Measurements from ENCODE around the gene PTGDR2.

The PTGDR2 gene

DNA sequence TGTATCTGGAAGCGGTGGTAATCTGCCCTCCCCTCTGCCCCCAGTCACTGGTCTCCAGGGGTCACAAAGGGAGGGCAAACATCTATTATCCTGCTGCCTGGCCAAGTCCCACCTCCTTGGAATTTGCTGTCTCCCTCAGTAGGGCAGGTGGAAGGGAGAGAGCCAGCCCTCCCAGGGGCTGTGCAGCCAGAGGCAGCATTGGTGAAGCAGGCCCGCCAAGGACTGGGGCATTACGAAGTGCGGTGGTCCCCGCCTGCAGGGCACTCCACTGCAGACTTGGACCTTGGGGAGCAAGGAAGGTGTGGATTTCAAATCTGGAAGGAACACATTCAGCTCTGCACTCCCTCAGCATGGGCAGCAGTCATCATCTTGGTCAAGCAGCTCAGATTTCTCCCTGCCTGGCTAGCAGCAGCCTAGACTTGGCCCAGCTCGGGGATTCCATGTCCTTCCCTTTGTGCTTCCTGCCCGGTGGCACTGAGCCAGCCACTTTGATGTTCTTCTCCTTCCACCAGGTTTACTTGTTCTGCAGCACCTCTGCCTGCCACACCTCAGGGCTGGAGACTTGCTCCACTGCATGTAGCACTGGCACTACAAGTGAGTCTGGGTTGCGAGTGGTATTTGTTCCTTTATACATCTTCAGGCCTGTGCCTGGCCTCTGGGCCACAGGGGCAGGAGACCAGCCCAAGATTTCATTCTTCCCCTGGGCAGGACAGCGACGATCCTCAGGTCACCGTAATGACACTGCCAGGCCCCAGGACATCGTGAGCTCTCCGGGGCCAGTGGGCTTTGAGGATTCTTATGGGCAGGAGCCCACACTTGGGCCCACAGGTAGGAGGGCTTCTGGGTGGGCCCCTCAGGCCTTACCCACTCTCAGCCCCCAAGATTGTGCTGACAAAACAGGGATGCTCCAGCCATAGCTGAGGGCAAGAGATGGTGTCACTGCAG is 18.9 kb upstream of the PTGDR2 start:
- DNase-seq, result no peak

DNA sequence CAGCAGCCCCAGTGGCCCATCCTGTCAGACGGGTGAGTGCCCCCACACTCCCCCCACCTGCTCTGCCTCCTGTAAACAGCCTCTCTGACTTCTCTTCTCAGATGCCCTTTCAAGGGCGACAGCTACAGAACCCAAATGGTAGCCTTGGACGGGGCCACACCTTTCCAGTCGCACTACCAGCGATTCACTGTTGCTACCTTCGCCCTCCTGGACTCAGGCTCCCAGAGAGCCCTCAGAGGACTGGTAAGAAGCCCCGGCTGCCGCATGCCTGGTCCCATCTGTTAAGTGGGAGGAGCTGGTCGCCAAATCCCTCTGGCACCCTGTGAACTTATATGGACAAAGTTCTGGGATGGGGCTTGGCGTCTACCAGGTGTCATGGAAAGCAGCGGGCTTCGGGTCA is 17.8 kb upstream of the PTGDR2 start:
- DNase-seq, result no peak

- DNase-seq, result no peak
Measured at GRCh38 chr11:60872961-60873524, 17.3 kb upstream of the PTGDR2 start.

GRCh38 chr11:60872124-60872960 is 16.6 kb upstream of the PTGDR2 start:
- no peak for DNase-seq

DNA sequence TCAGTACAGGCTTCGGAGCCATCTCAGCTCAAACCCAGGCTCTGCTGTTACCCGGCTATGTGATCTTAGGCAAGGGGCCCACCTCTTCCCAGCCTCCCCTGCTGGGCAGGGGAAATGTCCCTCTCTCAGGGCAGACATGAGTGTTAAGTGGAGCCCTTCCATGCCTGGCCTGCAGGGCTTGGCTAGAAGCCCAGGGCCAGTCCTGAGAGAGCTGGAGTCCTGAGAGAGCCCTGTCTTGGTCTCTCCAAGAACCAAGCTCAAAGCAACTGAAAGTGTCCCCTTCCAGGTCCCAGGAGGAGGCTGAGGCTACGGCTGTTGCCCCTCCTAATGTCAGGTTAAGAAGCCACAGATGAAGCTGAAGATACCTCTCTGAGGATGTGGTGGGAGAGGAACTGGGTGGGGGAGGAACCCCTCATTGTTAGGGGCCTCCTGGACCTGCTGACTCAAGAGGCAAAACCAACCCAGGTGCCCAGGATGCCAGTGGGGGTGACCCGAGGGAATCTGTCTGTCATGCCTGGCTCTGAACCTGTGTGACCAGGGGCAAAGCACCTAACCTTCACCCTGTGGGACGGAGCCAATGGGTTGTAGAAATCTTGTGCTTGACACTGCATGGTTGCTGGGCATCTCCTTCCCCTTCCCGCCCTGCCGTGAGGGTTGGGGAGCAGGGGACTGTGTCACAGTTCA is 15.8 kb upstream of the PTGDR2 start:
- DNase-seq, result no peak

DNA sequence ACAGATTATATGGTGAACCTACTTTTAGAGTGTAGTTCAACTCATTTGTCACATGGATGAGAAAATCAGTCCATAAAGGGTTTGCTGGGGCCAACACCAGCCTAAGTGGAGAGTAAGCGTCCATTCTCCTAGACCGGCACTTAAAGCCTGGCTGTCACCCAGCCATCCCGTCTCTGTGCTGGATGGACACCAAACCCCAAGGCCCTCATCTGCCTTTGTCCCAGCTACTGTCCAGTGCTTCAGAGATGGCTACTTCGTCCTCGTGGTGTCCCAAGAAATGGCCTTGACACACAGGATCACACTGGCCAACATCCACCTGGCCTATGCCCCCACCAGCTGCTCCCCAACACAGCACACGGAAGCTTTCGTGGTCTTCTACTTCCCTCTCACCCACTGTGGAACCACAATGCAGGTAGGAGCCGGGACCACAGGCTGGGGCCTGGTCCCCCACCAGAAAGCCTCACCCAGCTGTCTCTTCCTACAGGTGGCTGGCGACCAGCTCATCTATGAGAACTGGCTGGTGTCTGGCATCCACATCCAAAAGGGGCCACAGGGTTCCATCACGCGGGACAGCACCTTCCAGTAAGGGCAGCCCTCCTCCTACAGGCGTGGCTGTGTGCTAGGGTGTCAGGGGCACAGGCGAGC is 15.1 kb upstream of the PTGDR2 start:
- no peak for DNase-seq

DNA sequence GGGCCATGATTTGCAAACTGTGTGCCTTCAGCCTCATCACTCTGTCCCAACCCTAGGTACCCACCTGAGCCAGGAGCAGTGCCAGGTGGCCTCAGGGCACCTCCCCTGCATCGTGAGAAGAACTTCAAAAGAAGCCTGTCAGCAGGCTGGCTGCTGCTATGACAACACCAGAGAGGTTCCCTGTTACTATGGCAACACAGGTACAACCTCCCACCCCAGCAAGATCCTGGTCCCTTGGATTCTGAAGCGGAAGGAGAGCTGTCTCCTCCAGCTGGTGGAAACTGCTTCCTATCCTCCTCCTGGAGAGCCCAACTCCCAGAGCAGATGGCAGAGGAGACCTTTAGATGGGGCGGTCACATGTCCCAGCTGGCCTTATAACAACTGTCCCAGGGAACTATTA is 14.5 kb upstream of the PTGDR2 start:
- no peak for DNase-seq

GRCh38 chr11:60869451-60869825 is 13.7 kb upstream of the PTGDR2 start:
- no peak for DNase-seq

GRCh38 chr11:60868682-60869450 is 13.1 kb upstream of the PTGDR2 start:
- no peak for DNase-seq

GRCh38 chr11:60867871-60868681 is 12.3 kb upstream of the PTGDR2 start:
- no peak for DNase-seq

GRCh38 chr11:60866911-60867870 is 11.4 kb upstream of the PTGDR2 start, which contains the start of gene ZP1:
Gene ZP1 (plus strand): TSS chr11:60867542. CDS start chr11:60867562, 20 bp downstream.
- DNase-seq, result no peak

DNA sequence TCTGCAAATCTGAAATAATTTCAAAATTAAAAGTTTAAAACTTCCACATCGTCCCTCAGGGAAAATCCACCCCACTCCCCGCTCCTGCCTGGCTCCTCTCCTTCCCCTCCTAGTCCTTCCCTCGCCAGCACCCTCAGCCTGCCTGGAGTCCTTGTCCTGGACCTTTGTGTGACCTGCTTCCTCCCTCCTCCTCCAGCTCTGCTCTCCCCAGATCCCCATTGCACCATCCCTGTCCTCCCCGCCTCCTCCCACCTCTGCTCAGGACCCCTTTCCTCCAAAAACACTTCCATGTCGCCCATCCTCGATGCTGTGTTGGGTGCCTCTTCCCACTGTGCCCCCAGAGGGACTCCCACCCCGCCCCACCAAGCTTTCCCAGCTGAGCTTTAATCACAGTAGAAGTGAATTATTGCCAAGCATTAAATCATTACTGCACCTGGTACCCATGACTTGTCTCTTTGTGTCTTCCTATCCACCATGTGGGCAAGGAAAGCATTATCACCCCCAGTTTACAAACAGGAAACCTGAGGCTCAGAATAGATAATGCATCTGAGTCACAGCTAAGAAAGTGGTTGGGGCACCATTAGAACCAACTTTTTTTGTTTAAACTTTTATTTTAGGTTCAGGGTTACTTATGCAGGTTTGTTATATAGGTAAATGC is 9.2 kb upstream of the PTGDR2 start:
- no peak for DNase-seq

- no peak for DNase-seq
Measured at GRCh38 chr11:60863550-60864521, 8.1 kb upstream of the PTGDR2 start.

- no peak for DNase-seq
Measured at GRCh38 chr11:60862171-60862570, 6.4 kb upstream of the PTGDR2 start.

GRCh38 chr11:60860943-60861342 is 5.2 kb upstream of the PTGDR2 start:
- no peak for DNase-seq

DNA sequence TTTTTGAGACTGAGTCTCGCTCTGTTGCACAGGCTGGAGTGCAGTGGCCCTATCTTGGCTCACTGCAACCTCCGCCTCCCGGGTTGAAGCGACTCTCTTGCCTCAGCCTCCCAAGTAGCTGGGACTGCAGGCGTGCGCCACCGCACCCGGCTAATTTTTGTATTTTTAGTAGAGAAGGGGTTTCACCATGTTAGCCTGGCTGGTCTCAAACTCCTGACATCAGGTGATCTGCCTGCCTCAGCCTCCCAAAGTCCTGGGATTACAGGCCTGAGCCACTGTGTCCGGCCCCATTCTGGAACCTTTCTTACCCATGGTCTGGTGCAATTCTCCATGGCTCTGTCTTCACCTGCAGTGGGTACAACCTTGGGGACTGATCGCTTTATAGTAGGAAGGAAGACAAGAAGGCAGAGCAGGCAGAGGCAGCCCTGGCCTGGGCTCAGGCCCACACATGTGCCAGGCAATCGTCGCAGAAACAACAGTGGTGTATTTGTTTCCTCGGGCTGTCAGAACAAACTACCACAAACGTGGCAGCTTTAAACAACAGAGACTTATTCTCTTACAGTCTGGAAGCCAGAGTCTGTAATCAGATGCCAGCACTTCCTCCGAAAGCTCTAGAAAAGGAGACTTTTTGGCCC is 4.0 kb upstream of the PTGDR2 start:
- no peak for DNase-seq

Data from effector CD4-positive, alpha-beta T cell (primary cell).